Right lobe of liver (tissue), 6 donors: Measurements from ENCODE around the gene SCARF2. TPM values are rescaled to one million over a fixed set of nuclear protein-coding genes. Genes with fewer than 3 reads are reported as not detected.

Experiments
- ATAC-seq, 4 donors: fragments of 200-7000 bp; cut with Tn5 transposase; one replicate each; pipeline ENCODE4 v1.9.1; 2020; ENCODE audit warnings: mild to moderate bottlenecking in 4 of 4, moderate library complexity in 4 of 4
- DNase-seq, 3 donors: peaks; one replicate each; pipeline ENCODE4 v3.0.0-alpha.2; 2020
- H3K27ac ChIP-seq, 3 donors: fragments of 200-600 bp; one replicate each; pipeline ENCODE4 v1.8.0; 2022
- H3K27me3 ChIP-seq, 2 donors: fragments of 200-600 bp; one replicate each; pipeline ENCODE4 v1.8.0; 2022
- H3K36me3 ChIP-seq, 4 donors: fragments of 200-600 bp; sonication (generic) in 1 of 4; one replicate each; pipeline versions ENCODE4 v1.5.1 to v1.8.0; 2017 to 2022; ENCODE audit warnings: control low read depth in 1 of 4
- H3K4me1 ChIP-seq, 4 donors: fragments of 200-600 bp; sonication (generic) in 1 of 4; one replicate each; pipeline versions ENCODE4 v1.5.1 to v1.8.0; 2017 to 2022; ENCODE audit warnings: control low read depth in 1 of 4
- H3K4me3 ChIP-seq, 3 donors: fragments of 200-600 bp; one replicate each; pipeline ENCODE4 v1.8.0; 2022
- H3K9me3 ChIP-seq, 4 donors: fragments of 200-600 bp; sonication (generic) in 1 of 4; one replicate each; pipeline versions ENCODE4 v1.5.1 to v1.8.0; 2017 to 2022; ENCODE audit warnings: control low read depth in 1 of 4
- CTCF ChIP-seq, 4 donors: fragments of 200-600 bp in 3 of 4; fragments of 450-650 bp in 1 of 4; IDR thresholded peaks; one replicate each; pipeline versions ENCODE4 v1.5.1 to v1.8.0; 2016 to 2022; ENCODE audit warnings: antibody characterized with exemption in 4 of 4, mild to moderate bottlenecking in 2 of 4
- POLR2A ChIP-seq: fragments of 450-650 bp; IDR thresholded peaks from one replicate; pipeline ENCODE4 v1.6.1; 2017; ENCODE audit warnings: antibody characterized with exemption, mild to moderate bottlenecking
- WGBS: methylation state at CpG from one replicate; pipeline ENCODE4 v1.1.6; 2018; ENCODE audit warnings: low coverage, low lambda C conversion rate; ENCODE audit not compliant: insufficient coverage; ENCODE audit errors: missing lambda C conversion rate; 5-methylcytosine and 5-hydroxymethylcytosine counted together
- intact Hi-C, 2 donors: fragments of 100-400 bp; cut with DNase I; formaldehyde crosslinking; loops; one replicate each; pipeline versions ENCODE4 v1.11.2 to v1.14.1; 2022
- total RNA-seq, 6 experiments: library from RNA; depleted of rRNA in 2 of 6; stranded (reverse); fragments of >200 nt in 2 of 6; fragmentation: NEBNext Ultra II Directional in 3 of 6; extraction: Animal tissue kit (Norgen Biotek cat#: 25700) in 3 of 6; gene quantifications; one replicate each; pipeline versions ENCODE4 v1.1.0 to v1.2.4, GENCODE V29; 2016 to 2023
- donor health status: DM: no; HTN: yes; CAD: no.
- donor health status: DM: no; HTN: no; CAD: no.
- donor health status: DM: no; HTN: no; CAD: no.
- donor health status: DM: no; HTN: yes; CAD: no.
- donor health status: DM: no; HTN: yes; CAD: no.

SCARF2 gene
- total RNA-seq, 6 experiments from 2014 or later = 1.1 to 3.4 (median 1.8) TPM

- intact Hi-C loops = no loop called here
- no peaks in the 10 kb centered on the region for H3K9me3 ChIP-seq
- H3K4me1 ChIP-seq = peaks cover 0 to 24% (median 4%) of the 10 kb centered on the region in 4 donors
- no peak for ATAC-seq
- H3K27ac ChIP-seq = no peak overlapping the region
- no peak overlapping the region for H3K4me3 ChIP-seq
- no peaks in the 10 kb centered on the region for H3K27me3 ChIP-seq
- TF ChIP-seq POLR2A (no peak), CTCF (IDR thresholded peaks at IDR 0.05) (no peak)
- no peaks in the 10 kb centered on the region for H3K36me3 ChIP-seq
- WGBS = 88% methylated on average over 1 of the region's 1 CpG
- DNase-seq = no peak
Measured at GRCh38 chr22:20396639-20397038, 41.0 kb downstream of the SCARF2 start.

GRCh38 chr22:20395907-20396287 is 41.7 kb downstream of the SCARF2 start:
- intact Hi-C loops = no loop called here
- DNase-seq (no peak), ATAC-seq (no peak)
- Histone ChIP-seq H3K27ac (no peak overlapping the region), H3K9me3 (no peaks in the 10 kb centered on the region), H3K27me3 (no peaks in the 10 kb centered on the region), H3K4me3 (no peak overlapping the region), H3K4me1 (peaks cover 0 to 24% (median 4%) of the 10 kb centered on the region in 4 donors), H3K36me3 (no peaks in the 10 kb centered on the region)
- 81% methylated on average over 2 of the region's 2 CpGs for WGBS
- no peak for TF ChIP-seq CTCF (IDR thresholded peaks at IDR 0.05)
- no peak for TF ChIP-seq POLR2A

- H3K4me3 ChIP-seq = no peak overlapping the region
Measured at GRCh38 chr22:20395181-20395906, 42.3 kb downstream of the SCARF2 start.

GRCh38 chr22:20393705-20394476 is 43.7 kb downstream of the SCARF2 start, which contains the start of gene ZNF74:
Gene ZNF74 (plus strand): TSS chr22:20394151. CDS start chr22:20394629, 478 bp downstream.
- Histone ChIP-seq H3K36me3 (no peaks in the 10 kb centered on the region), H3K4me3 (peak within 1 kb of the TSS; percentile 71 to 90 (median 83)), H3K27me3 (no peaks in the 10 kb centered on the region), H3K27ac (peak within 1 kb of the TSS; percentile 34 to 67 (median 66)), H3K9me3 (no peaks in the 10 kb centered on the region), H3K4me1 (peaks cover 0 to 17% (median 4%) of the 10 kb centered on the region in 4 donors)
- 0% methylated on average over 6 of the region's 71 CpGs for WGBS
- intact Hi-C loops = no loop called here
- TF ChIP-seq POLR2A = peak; percentile 73
- no peak for TF ChIP-seq CTCF (IDR thresholded peaks at IDR 0.05)
- DNase-seq (peak; percentile 90 to 93 (median 92)), ATAC-seq (peak; percentile 96 to 98 (median 96))

More at GRCh38 chr22:20395181-20395906, 42.3 kb downstream of the SCARF2 start:
- Histone ChIP-seq H3K27ac (no peak overlapping the region), H3K9me3 (no peaks in the 10 kb centered on the region), H3K36me3 (no peaks in the 10 kb centered on the region), H3K4me1 (peaks cover 0 to 24% (median 4%) of the 10 kb centered on the region in 4 donors), H3K27me3 (no peaks in the 10 kb centered on the region)
- 66% methylated on average over 9 of the region's 20 CpGs for WGBS
- ATAC-seq = no peak
- TF ChIP-seq CTCF (IDR thresholded peaks at IDR 0.05) (no peak), POLR2A (no peak)
- DNase-seq = no peak
- intact Hi-C loops = no loop called here
